Measurements from ENCODE around the gene RRP8. TPM values are rescaled to one million over a fixed set of nuclear protein-coding genes. Genes with fewer than 3 reads are reported as not detected.
A peak's percentile ranks its signal among the peaks of the same experiment; 100 is the strongest.

The RRP8 gene
- total and polyA plus RNA-seq, 2 experiments from 2014 or later, result 27.3 to 32.6 TPM

DNA sequence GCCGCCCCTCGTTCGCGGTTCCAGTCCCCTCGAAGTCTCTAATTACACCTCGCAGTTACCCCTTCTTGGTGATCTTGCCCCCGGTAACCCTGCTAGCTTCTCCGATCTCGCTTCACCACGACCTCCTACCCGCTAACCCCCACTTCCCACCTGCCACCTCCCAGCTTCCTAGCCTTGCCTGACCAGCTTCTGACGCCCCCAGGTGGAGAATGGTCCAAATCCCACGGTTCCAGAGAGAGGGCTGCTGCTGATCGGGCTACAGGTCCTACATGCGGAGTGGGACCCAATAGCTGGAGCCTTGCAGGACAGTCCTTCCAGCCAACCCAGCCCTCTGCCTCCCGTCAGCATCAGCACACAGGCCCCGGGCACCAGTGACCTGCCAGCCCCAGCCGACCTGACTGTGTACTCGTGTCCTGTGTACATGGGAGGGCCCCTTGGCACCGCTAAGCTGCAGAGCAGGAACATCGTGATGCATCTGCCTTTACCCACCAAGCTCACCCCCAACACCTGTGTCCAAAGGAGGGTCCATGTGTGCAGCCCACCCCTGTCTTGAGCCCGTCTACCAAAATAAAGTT, 31.9 kb downstream of the RRP8 start:
- H3K4me1 ChIP-seq (ENCODE audit: low read depth), result peaks cover 4% of the 10 kb centered on the region
- H3K27ac ChIP-seq, result no peak overlapping the region
- TF ChIP-seq, protein P1, sequence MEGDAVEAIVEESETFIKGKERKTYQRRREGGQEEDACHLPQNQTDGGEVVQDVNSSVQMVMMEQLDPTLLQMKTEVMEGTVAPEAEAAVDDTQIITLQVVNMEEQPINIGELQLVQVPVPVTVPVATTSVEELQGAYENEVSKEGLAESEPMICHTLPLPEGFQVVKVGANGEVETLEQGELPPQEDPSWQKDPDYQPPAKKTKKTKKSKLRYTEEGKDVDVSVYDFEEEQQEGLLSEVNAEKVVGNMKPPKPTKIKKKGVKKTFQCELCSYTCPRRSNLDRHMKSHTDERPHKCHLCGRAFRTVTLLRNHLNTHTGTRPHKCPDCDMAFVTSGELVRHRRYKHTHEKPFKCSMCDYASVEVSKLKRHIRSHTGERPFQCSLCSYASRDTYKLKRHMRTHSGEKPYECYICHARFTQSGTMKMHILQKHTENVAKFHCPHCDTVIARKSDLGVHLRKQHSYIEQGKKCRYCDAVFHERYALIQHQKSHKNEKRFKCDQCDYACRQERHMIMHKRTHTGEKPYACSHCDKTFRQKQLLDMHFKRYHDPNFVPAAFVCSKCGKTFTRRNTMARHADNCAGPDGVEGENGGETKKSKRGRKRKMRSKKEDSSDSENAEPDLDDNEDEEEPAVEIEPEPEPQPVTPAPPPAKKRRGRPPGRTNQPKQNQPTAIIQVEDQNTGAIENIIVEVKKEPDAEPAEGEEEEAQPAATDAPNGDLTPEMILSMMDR (IDR thresholded peaks at IDR 0.05; ENCODE audit: low read depth, low read length), result no peak
- no peaks in the 10 kb centered on the region for H3K27me3 ChIP-seq
- no peaks in the 10 kb centered on the region for H3K9me3 ChIP-seq (ENCODE audit: low read depth)
- H3K4me3 ChIP-seq, result no peak overlapping the region
- no peaks in the 10 kb centered on the region for H3K36me3 ChIP-seq
- DNase-seq (ENCODE audit: low read depth in 1 of 2, low spot score in 1 of 2), result no peak

DNA sequence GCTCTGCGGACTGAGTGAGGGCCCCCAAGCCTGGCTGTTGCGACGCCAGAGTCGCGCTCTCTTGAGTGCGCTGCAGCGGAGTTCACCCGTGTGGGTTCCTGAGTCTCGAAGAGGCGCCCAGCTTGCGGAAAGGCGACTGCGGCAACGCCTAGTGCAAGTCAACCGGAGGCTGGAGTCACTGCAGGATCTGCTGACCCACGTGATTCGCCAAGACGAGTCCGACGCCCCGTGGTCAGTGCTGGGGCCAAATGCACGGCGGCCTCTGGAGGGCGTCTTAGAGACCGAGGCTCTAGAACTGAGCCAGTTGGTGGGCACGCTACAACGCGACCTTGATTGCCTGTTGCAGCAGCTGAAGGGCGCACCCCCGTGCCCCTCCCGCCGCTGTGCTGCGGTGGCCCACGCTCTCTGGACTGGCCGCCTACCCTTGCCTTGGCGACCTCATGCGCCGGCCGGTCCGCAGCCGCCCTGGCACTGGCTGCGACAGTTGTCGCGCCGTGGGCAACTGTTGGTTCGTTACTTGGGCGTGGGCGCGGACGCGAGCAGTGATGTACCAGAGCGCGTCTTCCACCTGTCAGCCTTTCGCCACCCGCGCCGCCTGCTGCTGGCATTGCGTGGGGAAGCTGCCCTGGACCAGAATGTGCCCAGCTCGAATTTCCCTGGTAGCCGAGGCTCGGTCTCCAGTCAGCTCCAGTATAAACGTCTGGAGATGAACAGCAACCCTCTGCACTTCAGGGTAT, 32.6 kb downstream of the RRP8 start:
- no peak for DNase-seq (ENCODE audit: low read depth in 1 of 2, low spot score in 1 of 2)
- Histone ChIP-seq H3K27ac (no peak overlapping the region), H3K36me3 (no peaks in the 10 kb centered on the region), H3K27me3 (no peaks in the 10 kb centered on the region), H3K9me3 (ENCODE audit: low read depth) (no peaks in the 10 kb centered on the region), H3K4me3 (no peak overlapping the region), H3K4me1 (ENCODE audit: low read depth) (peaks cover 4% of the 10 kb centered on the region)
- TF ChIP-seq, protein P1 (IDR thresholded peaks at IDR 0.05; ENCODE audit: low read depth, low read length), result no peak

DNA sequence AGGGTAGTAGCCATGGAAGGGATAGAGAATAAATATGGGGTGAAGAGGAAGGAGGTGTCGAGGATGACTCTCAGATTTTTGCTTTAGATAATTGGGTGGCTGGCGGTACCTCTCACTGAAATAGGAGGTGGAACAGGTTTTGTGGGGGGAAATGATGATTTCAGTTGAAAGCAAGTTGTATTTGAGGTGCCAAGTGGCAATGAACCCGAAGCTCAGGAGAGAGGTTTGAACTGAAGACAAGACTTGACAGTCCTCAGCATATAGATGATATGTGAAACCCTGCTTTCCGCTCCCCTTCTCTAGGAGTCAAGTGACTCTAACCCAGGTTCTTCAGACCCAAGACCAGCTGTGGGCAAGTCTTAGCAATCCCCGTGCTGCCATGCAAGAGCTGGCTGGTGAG, 33.7 kb downstream of the RRP8 start:
- Histone ChIP-seq H3K9me3 (ENCODE audit: low read depth) (no peaks in the 10 kb centered on the region), H3K27ac (no peak overlapping the region), H3K36me3 (no peaks in the 10 kb centered on the region), H3K27me3 (no peaks in the 10 kb centered on the region), H3K4me3 (no peak overlapping the region), H3K4me1 (ENCODE audit: low read depth) (peaks cover 4% of the 10 kb centered on the region)
- DNase-seq (ENCODE audit: low read depth in 1 of 2, low spot score in 1 of 2), result no peak
- TF ChIP-seq, protein P1 (IDR thresholded peaks at IDR 0.05; ENCODE audit: low read depth, low read length), result no peak

DNA sequence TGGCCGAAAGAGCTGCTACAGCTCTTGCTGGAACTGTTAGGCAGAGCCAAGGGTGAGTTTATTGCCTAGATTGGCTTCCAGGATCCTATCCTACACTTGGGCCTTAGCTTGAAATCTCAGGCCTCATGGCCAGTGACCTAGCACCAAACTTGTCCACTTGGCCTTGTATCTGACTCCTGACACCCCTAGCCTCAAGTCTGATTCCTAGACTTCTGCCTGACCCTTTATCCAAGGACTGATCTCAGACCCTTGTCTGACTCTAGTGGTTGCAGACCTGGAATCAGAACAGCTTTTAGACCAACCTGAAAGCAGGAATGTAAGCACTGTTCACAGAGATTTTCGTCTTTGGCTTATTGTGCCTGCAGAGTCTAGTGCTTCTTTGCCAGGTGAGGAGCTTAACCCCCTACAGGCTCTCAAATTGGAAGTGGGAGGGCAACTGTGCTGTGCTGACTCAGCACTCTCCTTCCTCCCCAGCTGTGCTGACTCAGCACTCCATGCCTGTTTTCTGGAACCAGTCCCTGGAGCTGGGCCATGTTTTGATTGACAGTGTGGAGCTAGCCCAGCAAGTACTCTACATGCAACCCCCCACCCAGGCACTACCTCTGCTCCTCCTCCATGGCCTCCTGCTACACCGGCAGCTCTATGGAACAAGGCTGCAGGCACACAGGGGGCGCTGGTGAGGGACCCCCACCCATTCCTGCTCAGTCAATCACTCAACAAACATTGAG, 35.1 kb downstream of the RRP8 start:
- Histone ChIP-seq H3K9me3 (ENCODE audit: low read depth) (no peaks in the 10 kb centered on the region), H3K4me3 (no peak overlapping the region), H3K4me1 (ENCODE audit: low read depth) (peaks cover 4% of the 10 kb centered on the region), H3K27me3 (no peaks in the 10 kb centered on the region), H3K36me3 (no peaks in the 10 kb centered on the region), H3K27ac (peak overlapping the region; percentile 74)
- TF ChIP-seq, protein P1 (IDR thresholded peaks at IDR 0.05; ENCODE audit: low read depth, low read length), result peak; percentile 16
- peak; percentile 70 to 92 for DNase-seq (ENCODE audit: low read depth in 1 of 2, low spot score in 1 of 2)

DNA sequence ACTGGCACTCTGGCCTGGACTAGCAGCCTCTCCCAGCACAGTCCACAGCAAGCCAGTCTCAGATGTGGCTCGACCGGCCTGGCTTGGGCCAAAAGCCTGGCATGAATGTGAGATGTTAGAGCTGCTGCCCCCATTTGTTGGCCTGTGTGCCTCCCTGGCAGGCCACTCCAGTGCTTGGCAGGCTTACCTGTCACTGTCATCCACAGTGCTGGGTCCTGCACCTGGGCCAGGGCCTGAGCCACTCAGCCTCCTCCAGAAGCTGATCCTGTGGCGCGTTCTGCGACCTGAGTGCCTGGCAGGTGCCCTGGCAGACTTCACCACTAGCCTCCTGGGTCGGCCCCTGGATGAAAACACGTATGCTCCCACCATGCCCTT, 36.1 kb downstream of the RRP8 start:
- Histone ChIP-seq H3K4me3 (no peak overlapping the region), H3K36me3 (no peaks in the 10 kb centered on the region), H3K27ac (no peak overlapping the region), H3K4me1 (ENCODE audit: low read depth) (peaks cover 4% of the 10 kb centered on the region), H3K27me3 (no peaks in the 10 kb centered on the region), H3K9me3 (ENCODE audit: low read depth) (no peaks in the 10 kb centered on the region)
- TF ChIP-seq, protein P1 (IDR thresholded peaks at IDR 0.05; ENCODE audit: low read depth, low read length), result no peak
- DNase-seq (ENCODE audit: low read depth in 1 of 2, low spot score in 1 of 2), result no peak
